H1 (cell line): Measurements from ENCODE around the gene EFCAB8. TPM values are rescaled to one million over a fixed set of nuclear protein-coding genes. Genes with fewer than 3 reads are reported as not detected.

Experiments used
- CTCF ChIA-PET: fragments of 300-600 bp; sonication (Branson Sonifier 250); formaldehyde crosslinking; loops from one replicate; lab custom pipeline; 2021; ENCODE audit not compliant: partially characterized antibody; lab: Charles Lee
- POLR2A ChIA-PET: fragments of 300-600 bp; sonication (Branson Sonifier 250); formaldehyde crosslinking; loops from one replicate; lab custom pipeline; 2021; ENCODE audit warnings: inconsistent platforms; ENCODE audit not compliant: partially characterized antibody; lab: Charles Lee
- DNase-seq, 2 experiments: peaks; one replicate each; pipeline versions ENCODE4 v3.0.0 to v3.0.0-alpha.2; 2010 to 2022; ENCODE audit warnings: low spot score in 2 of 2, low read depth in 1 of 2, mixed read lengths in 1 of 2
- FAIRE-seq: peaks from 2 replicates; lab custom pipeline; 2011; peaks lifted over from hg19 to GRCh38; lab: Jason Lieb, UNC
- H2AFZ ChIP-seq: 2 replicates; pipeline ENCODE4 v1.8.1; 2012; ENCODE audit warnings: low read length, inconsistent platforms
- H2AK5ac ChIP-seq: 2 replicates; pipeline ENCODE4 v1.6.1; 2013; ENCODE audit warnings: low read depth, low read length
- H2BK120ac ChIP-seq: replicated peaks from 2 replicates; pipeline ENCODE3; 2013; ENCODE audit warnings: low read depth, low read length, inconsistent platforms
- H2BK12ac ChIP-seq: 2 replicates; pipeline ENCODE4 v1.6.1; 2013; ENCODE audit warnings: low read depth, low read length
- H2BK15ac ChIP-seq: 2 replicates; pipeline ENCODE4 v1.6.1; 2013; ENCODE audit warnings: low read length
- H2BK20ac ChIP-seq: 2 replicates; pipeline ENCODE4 v1.6.1; 2013; ENCODE audit warnings: low read length
- H2BK5ac ChIP-seq: 2 replicates; pipeline ENCODE4 v1.6.1; 2013; ENCODE audit warnings: low read depth, low read length
- H3K14ac ChIP-seq: 2 replicates; pipeline ENCODE4 v1.6.1; 2013; ENCODE audit warnings: inconsistent platforms; ENCODE audit not compliant: insufficient read length
- H3K18ac ChIP-seq: 2 replicates; pipeline ENCODE4 v1.6.1; 2013; ENCODE audit warnings: low read length; ENCODE audit errors: extremely low read depth
- H3K23ac ChIP-seq: 2 replicates; pipeline ENCODE4 v1.6.1; 2013; ENCODE audit warnings: inconsistent platforms; ENCODE audit not compliant: insufficient read length
- H3K23me2 ChIP-seq: 2 replicates; pipeline ENCODE4 v1.6.1; 2013; ENCODE audit warnings: low read depth, low read length
- H3K27ac ChIP-seq: 2 replicates; pipeline ENCODE4 v1.6.1; 2011; ENCODE audit warnings: low read depth, low read length, inconsistent platforms
- H3K27me3 ChIP-seq, 4 experiments: replicated peaks in 1 of 4; 1 replicate in 1 of 4; 2 replicates in 3 of 4; pipeline versions ENCODE4 v1.6.1 to v1.8.1; 2011 to 2013; ENCODE audit warnings: low read length in 3 of 4, mild to moderate bottlenecking in 3 of 4, inconsistent platforms in 2 of 4, mixed read lengths in 2 of 4, moderate library complexity in 1 of 4; ENCODE audit not compliant: control insufficient read depth in 3 of 4, insufficient read depth in 3 of 4; ENCODE audit errors: extremely low read depth in 1 of 4
- H3K36me3 ChIP-seq, 4 experiments: 2 replicates each; pipeline versions ENCODE4 v1.6.1 to v1.8.1; 2011 to 2013; ENCODE audit warnings: mild to moderate bottlenecking in 4 of 4, low read length in 3 of 4, moderate library complexity in 2 of 4, control low read depth in 1 of 4, inconsistent platforms in 1 of 4; ENCODE audit not compliant: insufficient read depth in 4 of 4, control insufficient read depth in 2 of 4
- H3K4ac ChIP-seq: replicated peaks from 2 replicates; pipeline ENCODE3; 2013; ENCODE audit warnings: low read length, low read depth, mixed read lengths, inconsistent platforms; ENCODE audit not compliant: insufficient read length
- H3K4me1 ChIP-seq, 4 experiments: replicated peaks in 1 of 4; 1 replicate in 1 of 4; 2 replicates in 3 of 4; pipeline versions ENCODE4 v1.6.1 to v1.8.1; 2011 to 2013; ENCODE audit warnings: low read length in 3 of 4, inconsistent platforms in 2 of 4, mixed read lengths in 1 of 4; ENCODE audit not compliant: insufficient read depth in 4 of 4, control insufficient read depth in 3 of 4
- H3K4me2 ChIP-seq, 2 experiments: 2 replicates each; pipeline versions ENCODE4 v1.6.1 to v1.8.1; 2011 to 2013; ENCODE audit warnings: low read depth in 2 of 2, low read length in 2 of 2, control low read depth in 1 of 2, inconsistent platforms in 1 of 2, mild to moderate bottlenecking in 1 of 2; ENCODE audit not compliant: insufficient read depth in 1 of 2
- H3K4me3 ChIP-seq, 4 experiments: fragments of 200-600, 300-600 bp in 1 of 4; sonication (generic), shearing (Covaris generic), sonication (Bioruptor Twin) in 1 of 4; 2 replicates each; pipeline versions ENCODE4 v1.5.1 to v1.8.1; 2011 to 2016; ENCODE audit warnings: low read length in 4 of 4, low read depth in 3 of 4, control low read depth in 2 of 4, inconsistent platforms in 2 of 4, mild to moderate bottlenecking in 2 of 4, mixed read lengths in 1 of 4, moderate library complexity in 1 of 4; ENCODE audit not compliant: insufficient read depth in 2 of 4; ENCODE audit errors: extremely low read depth in 1 of 4
- H3K56ac ChIP-seq: replicated peaks from 2 replicates; pipeline ENCODE3; 2013; ENCODE audit warnings: low read depth, mild to moderate bottlenecking, mixed read lengths, low read length, inconsistent platforms; ENCODE audit not compliant: insufficient read length
- H3K79me1 ChIP-seq: 2 replicates; pipeline ENCODE4 v1.6.1; 2013; ENCODE audit warnings: low read depth, low read length, control low read depth
- H3K79me2 ChIP-seq, 2 experiments: 2 replicates each; pipeline versions ENCODE4 v1.6.1 to v1.8.1; 2012 to 2013; ENCODE audit warnings: low read length in 2 of 2, mild to moderate bottlenecking in 2 of 2, inconsistent platforms in 1 of 2; ENCODE audit not compliant: insufficient read depth in 2 of 2, control insufficient read depth in 1 of 2
- H3K9ac ChIP-seq, 4 experiments: replicated peaks in 1 of 4; 1 replicate in 1 of 4; 2 replicates in 3 of 4; pipeline versions ENCODE4 v1.6.1 to v1.8.1; 2011 to 2013; ENCODE audit warnings: low read depth in 3 of 4, low read length in 3 of 4, control low read depth in 2 of 4, mild to moderate bottlenecking in 2 of 4, moderate library complexity in 2 of 4, inconsistent platforms in 1 of 4; ENCODE audit errors: extremely low read depth in 1 of 4
- H3K9me3 ChIP-seq, 2 experiments: 2 replicates each; pipeline versions ENCODE4 v1.6.1 to v1.8.1; 2012 to 2013; ENCODE audit warnings: mild to moderate bottlenecking in 2 of 2, moderate library complexity in 2 of 2, control low read depth in 1 of 2, inconsistent platforms in 1 of 2, low read depth in 1 of 2, low read length in 1 of 2, mixed read lengths in 1 of 2; ENCODE audit not compliant: insufficient read depth in 2 of 2
- H4K20me1 ChIP-seq, 2 experiments: replicated peaks in 1 of 2; 2 replicates each; pipeline versions ENCODE3 to v1.8.1; 2011 to 2013; ENCODE audit warnings: inconsistent platforms in 2 of 2, low read length in 2 of 2, mild to moderate bottlenecking in 1 of 2; ENCODE audit not compliant: insufficient read depth in 2 of 2, control insufficient read depth in 1 of 2
- H4K5ac ChIP-seq: 2 replicates; pipeline ENCODE4 v1.6.1; 2013; ENCODE audit warnings: low read length, low read depth, mixed read lengths, inconsistent platforms; ENCODE audit not compliant: insufficient read length
- H4K8ac ChIP-seq: 2 replicates; pipeline ENCODE4 v1.8.0; 2013; ENCODE audit warnings: mild to moderate bottlenecking, moderate library complexity, low read length, inconsistent platforms; ENCODE audit not compliant: insufficient read depth; ENCODE audit errors: extremely low read depth
- H4K91ac ChIP-seq: replicated peaks from 2 replicates; pipeline ENCODE3; 2013; ENCODE audit warnings: low read length, mixed read lengths, inconsistent platforms; ENCODE audit not compliant: insufficient read length
- NANOG ChIP-seq: IDR thresholded peaks from 2 replicates; pipeline ENCODE4 v1.6.1; 2011; ENCODE audit warnings: low read length, low read depth, mild to moderate bottlenecking, inconsistent platforms; ENCODE audit not compliant: insufficient read depth, poor library complexity, severe bottlenecking
- WGBS, 2 experiments: shearing (Covaris generic) in 1 of 2; methylation state at CpG; one replicate each; pipeline versions ENCODE4 v1.1.6 to v1.1.7; 2013 to 2015; ENCODE audit warnings: low lambda C conversion rate in 2 of 2, mixed read lengths in 2 of 2, inconsistent platforms in 1 of 2, low coverage in 1 of 2, missing lambda C conversion rate in 1 of 2; ENCODE audit not compliant: insufficient replicate concordance in 2 of 2, insufficient coverage in 1 of 2, insufficient read length in 1 of 2; ENCODE audit errors: extremely low coverage in 1 of 2, missing lambda C conversion rate in 1 of 2; 5-methylcytosine and 5-hydroxymethylcytosine counted together
- polyA plus RNA-seq, 7 experiments: library from polyadenylated mRNA; depleted of rRNA in 3 of 7; stranded (reverse) in 5 of 7; unstranded in 2 of 7; fragments of >200 nt in 5 of 7; fragments of 200-250 nt in 2 of 7; gene quantifications; 1 replicate in 5 of 7; 2 replicates in 1 of 7; 4 replicates in 1 of 7; pipeline versions ENCODE4 v1.2.1 to v1.2.3, GENCODE V29; 2011 to 2013; ENCODE audit warnings: missing spikeins in 2 of 7, mixed read lengths in 2 of 7
- total RNA-seq: library from RNA; stranded (reverse); fragmentation: NEBNext Ultra II Directional; extraction: Animal tissue kit (Norgen Biotek cat#: 25700); gene quantifications from 2 replicates; pipeline ENCODE4 v1.2.1, GENCODE V29; 2021

EFCAB8 gene
- total and polyA plus RNA-seq, 2 of the 8 experiments (the other 6 are each of a cell fraction or from before 2014, with no cell fraction given): 0.06 to 0.20 TPM

GRCh38 chr20:32920066-32920465 lies 61.3 kb downstream of the EFCAB8 start:
- Histone ChIP-seq H2BK120ac (no peak overlapping the region), H3K9me3 (peaks cover 0 to 11% of the 10 kb centered on the region in 2 experiments; a peak in 2 of 4 replicates), H2BK5ac (no peak overlapping the region), H3K23me2 (peaks cover 1% of the 10 kb centered on the region; the same call in 1 of the 2 replicates), H4K8ac (no peak overlapping the region), H3K14ac (no peak overlapping the region), H3K23ac (no peak overlapping the region), H3K79me2 (no peaks in the 10 kb centered on the region), H3K27me3 (no peaks in the 10 kb centered on the region; a peak in 1 of 7 replicates), H3K4me1 (no peaks in the 10 kb centered on the region; a peak in 1 of 7 replicates), H3K27ac (no peak overlapping the region), H2AK5ac (no peak overlapping the region), H2BK15ac (no peak overlapping the region), H4K20me1 (no peaks in the 10 kb centered on the region), H4K91ac (no peak overlapping the region), H3K9ac (no peak overlapping the region), H2BK20ac (no peak overlapping the region), H3K4ac (no peak overlapping the region), H3K4me3 (no peak overlapping the region), H3K79me1 (no peaks in the 10 kb centered on the region), H2AFZ (no peak overlapping the region), H3K56ac (no peak overlapping the region), H3K36me3 (no peaks in the 10 kb centered on the region), H2BK12ac (no peak overlapping the region), H4K5ac (no peak overlapping the region), H3K4me2 (no peak overlapping the region), H3K18ac (no peak overlapping the region)
- DNase-seq (no peak), FAIRE-seq (no peak)
- CTCF ChIA-PET: interaction anchor here (2.5 kb wide), 1 partner anchor 25 kb away, joined by 15 read pairs; no protein-coding TSS in a partner anchor
- 83% methylated on average over 12 of the region's 12 CpGs; no CpG with 5 or more reads in 1 of the 2 experiments for WGBS, 2 experiments
- TF ChIP-seq NANOG: no peak
- POLR2A ChIA-PET: interaction anchor here (1.0 kb wide), 1 partner anchor 99 kb away, joined by 3 read pairs; no protein-coding TSS in a partner anchor
